Mesendoderm (in vitro differentiated cells): ENCODE data around the gene CD22.
"Not testable (repeated sequence)": the region's sequence is repeated elsewhere in the genome, so short reads cannot be mapped to it uniquely, and the experiment has no call there.

Experiments
- DNase-seq: peaks from one replicate; pipeline ENCODE4 v3.0.0; 2013
- H2AK5ac ChIP-seq: 2 replicates; pipeline ENCODE4 v1.6.1; 2013; ENCODE audit warnings: low read length, inconsistent platforms
- H2BK120ac ChIP-seq: 2 replicates; pipeline ENCODE4 v1.6.1; 2013; ENCODE audit warnings: low read depth, mild to moderate bottlenecking, low read length, moderate library complexity, mixed read lengths
- H2BK15ac ChIP-seq: replicated peaks from 2 replicates; pipeline ENCODE4 v1.6.1; 2013; ENCODE audit warnings: low read depth, mild to moderate bottlenecking, moderate library complexity
- H2BK5ac ChIP-seq: 2 replicates; pipeline ENCODE4 v1.6.1; 2013; ENCODE audit warnings: low read length, inconsistent platforms
- H3K18ac ChIP-seq: 2 replicates; pipeline ENCODE4 v1.6.1; 2013; ENCODE audit warnings: mild to moderate bottlenecking, low read length, mixed read lengths
- H3K23ac ChIP-seq: one replicate; pipeline ENCODE4 v1.6.1; 2013; ENCODE audit warnings: low read length
- H3K27ac ChIP-seq: 2 replicates; pipeline ENCODE4 v1.5.1; 2013; ENCODE audit warnings: low read depth, mild to moderate bottlenecking, inconsistent platforms, low read length, moderate library complexity
- H3K27me3 ChIP-seq: 2 replicates; pipeline ENCODE4 v1.6.1; 2013; ENCODE audit warnings: low read length, control low read depth, mild to moderate bottlenecking, inconsistent platforms; ENCODE audit not compliant: insufficient read depth, poor library complexity
- H3K36me3 ChIP-seq: 2 replicates; pipeline ENCODE4 v1.6.1; 2013; ENCODE audit warnings: low read length, inconsistent platforms; ENCODE audit not compliant: control insufficient read depth, insufficient read depth
- H3K4ac ChIP-seq: one replicate; pipeline ENCODE4 v1.6.1; 2013; ENCODE audit warnings: low read depth, mild to moderate bottlenecking, low read length, moderate library complexity
- H3K4me1 ChIP-seq: 2 replicates; pipeline ENCODE4 v1.6.1; 2013; ENCODE audit warnings: low read depth, low read length, inconsistent platforms; ENCODE audit not compliant: control insufficient read depth
- H3K4me2 ChIP-seq: 2 replicates; pipeline ENCODE4 v1.6.1; 2013; ENCODE audit warnings: low read length
- H3K4me3 ChIP-seq: 2 replicates; pipeline ENCODE4 v1.5.1; 2013; ENCODE audit warnings: mild to moderate bottlenecking, low read length
- H3K56ac ChIP-seq: one replicate; pipeline ENCODE4 v1.6.1; 2013; ENCODE audit warnings: low read length
- H3K79me1 ChIP-seq: 2 replicates; pipeline ENCODE4 v1.6.1; 2013; ENCODE audit warnings: low read length, inconsistent platforms
- H3K79me2 ChIP-seq: 2 replicates; pipeline ENCODE4 v1.6.1; 2013; ENCODE audit warnings: mild to moderate bottlenecking, low read length; ENCODE audit not compliant: control insufficient read depth, insufficient read depth
- H3K9ac ChIP-seq: 2 replicates; pipeline ENCODE4 v1.6.1; 2013; ENCODE audit warnings: low read length, inconsistent platforms
- H4K5ac ChIP-seq: one replicate; pipeline ENCODE4 v1.6.1; 2013; ENCODE audit warnings: low read length
- H4K8ac ChIP-seq: one replicate; pipeline ENCODE4 v1.6.1; 2013; ENCODE audit warnings: low read depth, mild to moderate bottlenecking, control low read depth, low read length, moderate library complexity
- WGBS: extraction: QIAGEN DNeasy Blood & Tissue Kit; methylation state at CpG from one replicate; pipeline ENCODE4 v1.1.7; 2013; ENCODE audit warnings: low lambda C conversion rate, missing lambda C conversion rate; ENCODE audit not compliant: insufficient coverage; ENCODE audit errors: extremely low coverage; 5-methylcytosine and 5-hydroxymethylcytosine counted together

The CD22 gene

GRCh38 chr19:35355791-35356460 lies 26.9 kb downstream of the CD22 start:
- no peak overlapping the region for H3K4me2 ChIP-seq
- no peak overlapping the region for H2BK120ac ChIP-seq
- H3K4me1 ChIP-seq: no peaks in the 10 kb centered on the region
- no peaks in the 10 kb centered on the region for H3K36me3 ChIP-seq
- no peak overlapping the region for H3K4me3 ChIP-seq
- no peak overlapping the region for H4K5ac ChIP-seq
- no peak overlapping the region for H2AK5ac ChIP-seq
- WGBS: no CpG with 5 or more reads among the region's 6 CpGs
- no peak overlapping the region for H4K8ac ChIP-seq
- no peak overlapping the region for H2BK5ac ChIP-seq
- DNase-seq: no peak
- no peak overlapping the region for H3K56ac ChIP-seq
- H3K79me1 ChIP-seq: no peaks in the 10 kb centered on the region
- no peak overlapping the region for H2BK15ac ChIP-seq
- H3K27ac ChIP-seq: no peak overlapping the region
- H3K18ac ChIP-seq: no peak overlapping the region
- no peak overlapping the region for H3K23ac ChIP-seq
- no peaks in the 10 kb centered on the region for H3K27me3 ChIP-seq
- H3K79me2 ChIP-seq: no peaks in the 10 kb centered on the region
- H3K9ac ChIP-seq: no peak overlapping the region
- no peak overlapping the region for H3K4ac ChIP-seq

GRCh38 chr19:35357867-35358573 lies 29.0 kb downstream of the CD22 start, which contains the start of gene FFAR3:
FFAR3 (plus strand) TSS chr19:35358460; CDS start chr19:35358891, 431 bp downstream.
- Histone ChIP-seq H2AK5ac (no peak within 1 kb of the TSS), H3K4ac (no peak within 1 kb of the TSS), H3K27me3 (no peaks in the 10 kb centered on the region), H3K36me3 (no peaks in the 10 kb centered on the region), H2BK5ac (no peak within 1 kb of the TSS), H2BK120ac (no peak within 1 kb of the TSS), H3K79me2 (no peaks in the 10 kb centered on the region), H3K27ac (no peak within 1 kb of the TSS), H2BK15ac (no peak within 1 kb of the TSS), H4K5ac (no peak within 1 kb of the TSS), H3K4me2 (no peak within 1 kb of the TSS), H4K8ac (no peak within 1 kb of the TSS), H3K4me3 (no peak within 1 kb of the TSS), H3K9ac (no peak within 1 kb of the TSS), H3K23ac (no peak within 1 kb of the TSS), H3K56ac (no peak within 1 kb of the TSS), H3K79me1 (no peaks in the 10 kb centered on the region), H3K18ac (no peak within 1 kb of the TSS), H3K4me1 (no peaks in the 10 kb centered on the region)
- DNase-seq: peak; percentile 39
- no CpG with 5 or more reads among the region's 18 CpGs for whole genome bisulfite sequencing

- not testable (repeated sequence) for H4K5ac ChIP-seq, DNase-seq, H3K4me2 ChIP-seq, H3K56ac ChIP-seq, H3K27me3 ChIP-seq, H2BK15ac ChIP-seq, H3K4ac ChIP-seq, H3K79me2 ChIP-seq, H3K23ac ChIP-seq, H3K9ac ChIP-seq, H4K8ac ChIP-seq, H3K79me1 ChIP-seq, H3K27ac ChIP-seq, H3K4me3 ChIP-seq, H2BK120ac ChIP-seq, H3K18ac ChIP-seq, H3K4me1 ChIP-seq, H3K36me3 ChIP-seq, H2AK5ac ChIP-seq, H2BK5ac ChIP-seq
- WGBS: no CpG with 5 or more reads among the region's 16 CpGs
Observed at GRCh38 chr19:35358834-35359233, 29.8 kb downstream of the CD22 start.

- H3K27me3 ChIP-seq, H2BK120ac ChIP-seq, H2AK5ac ChIP-seq, H3K4me1 ChIP-seq, H3K56ac ChIP-seq, H3K27ac ChIP-seq, DNase-seq, H3K23ac ChIP-seq, H3K4me3 ChIP-seq, H4K5ac ChIP-seq, H2BK15ac ChIP-seq, H4K8ac ChIP-seq, H3K4me2 ChIP-seq, H3K36me3 ChIP-seq, H3K79me1 ChIP-seq, H3K79me2 ChIP-seq, H3K9ac ChIP-seq, H3K4ac ChIP-seq, H2BK5ac ChIP-seq, H3K18ac ChIP-seq: not testable (repeated sequence)
- no CpG with 5 or more reads among the region's 21 CpGs for WGBS
Observed at GRCh38 chr19:35359395-35359794, 30.4 kb downstream of the CD22 start.

- H3K4me2 ChIP-seq, H3K79me2 ChIP-seq, DNase-seq, H3K23ac ChIP-seq, H3K9ac ChIP-seq, H3K27me3 ChIP-seq, H3K27ac ChIP-seq, H2BK120ac ChIP-seq, H3K4me1 ChIP-seq, H4K5ac ChIP-seq, H3K4me3 ChIP-seq, H4K8ac ChIP-seq, H3K36me3 ChIP-seq, H3K56ac ChIP-seq, H2AK5ac ChIP-seq, H2BK5ac ChIP-seq, H2BK15ac ChIP-seq, H3K79me1 ChIP-seq, H3K18ac ChIP-seq, H3K4ac ChIP-seq: not testable (repeated sequence)
- no CpG with 5 or more reads among the region's 5 CpGs for WGBS
Observed at GRCh38 chr19:35360081-35360480, 31.1 kb downstream of the CD22 start.
